ENCODE results near the gene KLK12. TPM values are rescaled to one million over a fixed set of nuclear protein-coding genes. Genes with fewer than 3 reads are reported as not detected.

The KLK12 gene
- not detected for total RNA-seq

DNA sequence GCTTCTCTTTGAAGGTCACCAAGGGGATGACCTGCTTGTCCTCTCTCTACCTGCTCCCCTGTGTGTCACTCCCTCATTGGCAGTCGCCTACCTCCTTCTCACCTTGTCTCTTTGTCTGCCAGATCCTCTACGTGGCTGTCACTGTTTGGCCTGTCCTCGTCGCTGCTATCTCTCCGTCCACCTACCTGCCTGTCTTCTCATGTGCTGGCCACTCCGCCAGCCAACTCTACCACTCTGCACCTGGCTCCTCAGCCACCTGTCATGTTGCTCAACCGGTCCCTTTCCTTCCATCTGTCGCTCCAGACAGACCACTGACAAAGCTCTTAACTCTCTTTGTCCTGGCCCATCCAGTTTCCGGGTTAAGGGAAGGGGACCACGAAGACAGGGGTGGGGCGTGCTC lies at the start of gene KLK12:
Gene KLK12 (minus strand): TSS at position 299 of the 400 bp plus-strand sequence. CDS start 381 bp downstream, outside the sequence.

GRCh38 chr19:51082611-51083010 lies 47.8 kb upstream of the KLK12 start, which contains the start of gene KLK14:
TSS of gene KLK14 (minus strand) at chr19:51082887. CDS start at chr19:51082614, 273 bp downstream.

DNA sequence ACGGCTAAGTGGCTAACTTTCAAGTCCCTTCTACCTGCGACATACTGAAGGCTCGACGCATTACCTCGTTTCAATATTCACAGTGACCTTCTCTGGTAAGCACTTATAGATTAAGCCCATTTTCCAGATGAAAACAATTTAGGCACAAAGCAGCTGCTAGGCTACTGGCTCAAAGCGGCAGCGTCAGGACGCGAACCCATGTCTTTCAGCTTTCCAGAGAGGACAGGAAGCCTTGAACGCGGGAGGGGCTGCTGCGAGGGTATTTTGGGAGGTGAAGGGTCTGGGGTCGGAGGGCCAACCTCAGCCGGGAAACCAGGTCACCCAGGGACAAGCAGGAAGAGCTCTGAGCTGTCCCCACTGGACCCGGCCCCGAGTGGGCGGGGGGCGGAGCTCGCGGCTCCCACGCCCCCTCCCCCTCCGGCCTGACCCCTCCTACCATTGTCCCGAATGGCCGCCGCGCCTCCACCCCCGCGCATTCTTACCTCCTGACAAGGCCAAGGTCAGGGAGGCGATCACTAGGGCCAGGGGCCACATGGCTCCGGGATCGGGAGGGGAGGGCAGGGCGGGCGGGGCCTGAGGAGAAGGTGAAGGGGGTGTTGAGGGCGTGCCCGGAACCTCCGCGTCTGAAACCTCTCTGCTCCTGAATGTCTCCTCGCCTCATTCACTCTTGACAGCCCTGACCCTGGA lies 29.9 kb upstream of the KLK12 start, which contains the start of gene KLK13:
Gene KLK13 (minus strand): TSS at position 559 of the 687 bp plus-strand sequence. CDS start 25 bp downstream, at position 534.

GRCh38 chr19:51026554-51026831 lies 8.3 kb downstream of the KLK12 start, which contains the start of gene KLK11:
TSS of gene KLK11 (minus strand) at chr19:51026616. CDS start at chr19:51025631, 985 bp downstream.

DNA sequence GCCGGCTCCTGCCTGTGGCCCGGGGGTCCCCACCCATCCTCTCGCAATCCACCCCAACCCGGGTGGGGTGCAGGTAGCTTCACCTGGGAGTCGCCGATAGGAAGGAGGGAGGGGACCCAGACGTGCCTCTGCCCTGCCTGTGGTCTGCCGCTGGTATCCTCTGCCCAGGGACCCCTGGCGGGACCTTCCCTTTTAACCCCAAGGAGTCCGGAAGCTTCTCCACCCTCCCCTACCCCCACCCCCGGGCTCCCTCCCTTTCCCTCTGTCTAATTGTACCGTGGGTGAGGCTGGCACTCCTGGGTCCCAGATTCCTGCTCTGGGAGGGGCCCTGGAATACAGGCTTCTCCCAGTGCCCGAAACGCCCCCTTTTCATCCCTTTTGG lies 15.3 kb downstream of the KLK12 start, which contains the start of gene KLK10:
Gene KLK10 (minus strand): TSS at position 166 of the 382 bp plus-strand sequence. CDS start 579 bp downstream, outside the sequence.

GRCh38 chr19:51001515-51001914 lies 33.3 kb downstream of the KLK12 start, which contains the start of gene KLK8:
TSS of gene KLK8 (minus strand) at chr19:51001604. CDS start at chr19:51001167, 437 bp downstream.

GRCh38 chr19:50983625-50984292 lies 51.0 kb downstream of the KLK12 start, which contains the start of gene KLK7:
TSS of gene KLK7 (minus strand) at chr19:50983917. CDS start at chr19:50982399, 1,518 bp downstream.

Other genes with a start within 250 kb of the KLK12 start
- not detected for gene ACP4, start 244.6 kb downstream of the KLK12 start, total RNA-seq
- gene KLK1, start 211.2 kb downstream of the KLK12 start, total RNA-seq, result not detected
- not detected for gene KLK15, start 201.4 kb downstream of the KLK12 start, total RNA-seq
- not detected for gene KLK3, start 180.1 kb downstream of the KLK12 start, total RNA-seq
- gene KLK2, start 161.6 kb downstream of the KLK12 start, total RNA-seq, result not detected
- gene KLK4, start 123.6 kb downstream of the KLK12 start, total RNA-seq, result not detected
- gene KLK5, start 82.0 kb downstream of the KLK12 start, total RNA-seq, result 0.69 TPM
- not detected for gene KLK6, start 65.4 kb downstream of the KLK12 start, total RNA-seq
- not detected for gene KLK7, start 51.1 kb downstream of the KLK12 start, total RNA-seq
- gene KLK8, start 33.4 kb downstream of the KLK12 start, total RNA-seq, result not detected
- gene KLK10, start 15.3 kb downstream of the KLK12 start, total RNA-seq, result 3.2 TPM
- not detected for gene KLK11, start 8.4 kb downstream of the KLK12 start, total RNA-seq
- 0.23 TPM for gene KLK13, start 30.1 kb upstream of the KLK12 start, total RNA-seq
- gene KLK14, start 47.9 kb upstream of the KLK12 start, total RNA-seq, result not detected
- 3.9 TPM for gene CTU1, start 73.4 kb upstream of the KLK12 start, total RNA-seq
- 0.69 TPM for gene SIGLEC9, start 89.9 kb upstream of the KLK12 start, total RNA-seq
- 0.46 TPM for gene SIGLEC7, start 107.3 kb upstream of the KLK12 start, total RNA-seq
- 0.23 TPM for gene CD33, start 190.1 kb upstream of the KLK12 start, total RNA-seq
- not detected for gene SIGLECL1, start 216.1 kb upstream of the KLK12 start, total RNA-seq

All from diencephalon (tissue), 1 donor.